CD4-positive, alpha-beta T cell treated with Interferon gamma for 1 hour (primary cell): ENCODE results near the gene PPEF1.
"Not testable (repeated sequence)": the region's sequence is repeated elsewhere in the genome, so short reads cannot be mapped to it uniquely, and the experiment has no call there.

Experiments
- DNase-seq: peaks from one replicate; pipeline ENCODE4 v3.0.0-alpha.2; 2020

Gene PPEF1

DNA sequence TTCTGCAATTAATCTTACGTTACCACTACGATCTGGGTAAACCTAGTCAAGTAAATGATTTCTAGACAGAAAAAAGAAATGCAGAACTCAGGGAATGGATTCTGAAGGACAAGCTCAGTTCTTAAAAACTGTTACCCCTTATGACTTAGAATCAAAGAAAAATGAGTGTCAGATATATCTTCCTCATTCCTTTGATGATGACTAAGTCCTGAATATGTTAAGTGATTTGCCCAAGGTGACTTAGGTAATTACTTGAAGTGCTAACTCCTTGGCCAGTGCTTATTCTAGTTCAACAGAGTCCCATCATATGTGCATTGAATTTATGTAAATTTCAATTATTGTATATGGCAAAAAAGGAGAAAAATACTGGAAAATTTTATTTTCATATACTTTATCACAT lies 92.5 kb downstream of the PPEF1 start:
- no peak for DNase-seq

GRCh38 chrX:18809641-18810040 lies 102.2 kb downstream of the PPEF1 start:
- no peak for DNase-seq

DNA sequence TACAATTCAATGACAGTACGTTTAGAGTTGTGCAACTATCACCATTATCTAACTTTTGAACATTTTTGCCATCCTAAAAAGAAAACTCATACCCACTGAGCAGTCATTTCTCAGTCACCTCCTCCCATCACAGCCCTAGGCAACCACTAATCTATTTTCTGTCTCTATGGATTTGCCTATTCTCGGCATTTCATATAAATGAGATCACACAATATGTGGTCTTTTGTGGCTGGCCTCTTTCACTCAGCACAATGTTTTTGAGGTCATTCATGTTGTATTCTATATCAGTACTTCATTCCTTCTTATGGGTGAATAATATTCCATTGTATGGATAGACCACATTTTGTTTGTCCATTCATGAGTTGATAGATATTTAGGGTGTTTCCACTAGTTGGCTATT lies 103.0 kb downstream of the PPEF1 start:
- DNase-seq: no peak

DNA sequence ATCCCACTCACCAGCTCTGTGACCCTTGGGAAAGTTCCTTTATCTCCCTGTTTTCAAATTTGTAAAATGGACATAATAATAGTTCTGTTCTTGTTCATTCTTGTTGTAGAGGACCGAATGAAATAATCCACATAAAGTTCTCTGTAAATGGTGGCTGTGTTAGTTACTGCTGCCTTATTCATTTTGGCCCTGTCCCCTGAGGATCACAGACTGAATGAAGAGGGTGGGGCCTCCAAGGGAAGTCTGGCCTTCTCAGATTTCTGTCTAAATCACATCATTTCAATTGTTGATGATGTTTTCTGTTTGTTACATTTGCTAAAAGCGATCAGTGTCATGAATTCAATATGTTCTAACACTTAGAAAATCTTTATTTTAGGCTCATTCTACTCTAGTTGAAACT lies 117.9 kb downstream of the PPEF1 start:
- DNase-seq: no peak

GRCh38 chrX:18828832-18829404 lies 121.5 kb downstream of the PPEF1 start:
- DNase-seq: no peak

DNA sequence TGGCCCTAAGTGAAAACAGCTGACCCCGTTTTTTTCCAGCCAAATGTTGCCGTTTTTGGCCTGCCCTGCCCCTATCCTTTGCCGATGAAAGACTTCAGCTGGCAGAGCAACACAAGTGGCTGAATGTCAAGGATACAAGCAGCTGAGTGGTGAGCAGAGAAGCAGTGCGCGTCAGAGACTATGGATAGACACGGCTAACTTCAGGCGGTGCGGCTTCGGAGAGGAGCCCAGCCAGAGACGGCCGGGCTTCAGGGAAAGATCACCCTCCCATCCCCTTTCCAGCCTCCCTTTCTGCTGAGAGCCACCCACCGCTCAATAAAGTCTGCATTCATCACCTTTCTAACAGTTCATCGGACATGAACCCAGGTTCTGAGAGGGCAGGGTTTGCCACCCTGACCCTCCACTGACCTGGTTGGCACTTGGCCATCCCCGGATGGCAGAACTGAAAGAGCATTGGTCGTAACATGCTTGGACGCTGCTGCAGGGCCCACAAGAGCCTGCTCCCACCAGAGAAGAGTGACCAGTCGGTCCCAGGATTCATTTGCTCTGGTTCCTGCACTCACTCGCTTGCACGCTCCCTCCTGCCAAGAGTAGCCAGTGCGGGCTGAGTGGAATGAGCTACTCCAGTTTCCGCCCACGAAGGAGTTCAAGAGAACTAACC lies 125.8 kb downstream of the PPEF1 start:
- DNase-seq: no peak

DNA sequence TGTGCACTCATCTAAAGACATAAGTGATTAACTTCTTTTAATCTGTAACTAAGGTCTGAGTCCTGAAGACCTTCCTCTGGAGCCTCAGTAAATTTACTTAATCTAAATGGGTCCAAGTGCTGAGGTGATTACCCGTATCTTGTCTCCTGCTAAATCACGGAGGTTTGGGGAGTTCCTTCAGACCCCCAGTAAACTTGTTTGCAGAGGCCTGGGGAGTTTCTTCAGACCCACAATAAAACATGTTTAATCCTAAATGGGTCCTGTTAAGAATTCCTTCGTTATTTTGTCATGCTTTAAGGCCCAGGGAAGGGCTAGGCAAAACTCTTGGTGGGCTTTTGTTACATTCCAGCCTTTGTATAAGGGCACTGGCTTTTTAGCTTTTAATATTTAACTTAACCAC lies 140.5 kb downstream of the PPEF1 start:
- DNase-seq: not testable (repeated sequence)

GRCh38 chrX:18855919-18856644 lies 148.6 kb downstream of the PPEF1 start:
- no peak for DNase-seq

GRCh38 chrX:18856645-18856997 lies 149.2 kb downstream of the PPEF1 start:
- no peak for DNase-seq

DNA sequence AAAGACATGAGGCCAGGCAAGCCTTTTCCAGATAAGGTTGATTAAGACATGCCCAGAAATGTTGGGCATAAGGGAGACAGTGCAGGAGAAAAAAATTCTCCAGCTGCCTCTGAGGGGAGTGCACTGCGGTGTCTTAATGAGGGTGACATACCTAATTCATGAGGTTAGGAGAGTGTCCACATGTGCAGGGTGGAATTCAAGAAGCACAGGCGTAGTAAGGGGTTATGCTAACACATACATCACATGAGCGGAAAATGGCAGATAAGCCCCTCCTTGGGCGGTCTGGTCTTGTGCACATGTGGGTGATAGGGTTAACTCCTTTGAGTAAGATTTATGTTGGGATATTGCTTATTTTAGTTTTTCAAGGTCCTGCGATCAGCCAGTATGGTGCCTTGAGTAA lies 154.1 kb downstream of the PPEF1 start:
- DNase-seq: no peak

DNA sequence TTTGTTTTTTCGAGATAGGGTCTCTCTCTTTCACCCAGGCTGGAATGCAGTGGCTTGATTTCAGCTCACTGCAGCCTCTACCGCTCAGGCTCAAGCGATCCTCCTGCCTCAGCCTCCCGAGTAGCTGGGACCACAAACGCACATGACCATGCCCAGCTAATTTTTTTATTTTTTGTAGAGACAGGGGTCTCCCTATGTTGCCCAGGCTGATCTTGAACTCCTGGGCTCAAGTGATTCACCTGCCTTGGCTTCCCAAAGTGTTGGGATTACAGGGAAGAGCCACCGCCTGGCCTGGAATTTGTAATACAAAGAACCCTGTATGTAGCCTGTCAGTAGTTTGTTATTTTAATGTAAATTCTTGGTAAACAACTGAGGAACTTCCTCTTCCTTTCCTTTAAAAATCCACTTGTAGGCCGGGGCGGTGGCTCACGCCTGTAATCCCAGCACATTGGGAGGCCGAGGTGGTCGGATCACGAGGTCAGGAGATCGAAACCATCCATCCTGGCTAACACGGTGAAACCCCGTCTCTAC lies 157.0 kb downstream of the PPEF1 start:
- no peak for DNase-seq

DNA sequence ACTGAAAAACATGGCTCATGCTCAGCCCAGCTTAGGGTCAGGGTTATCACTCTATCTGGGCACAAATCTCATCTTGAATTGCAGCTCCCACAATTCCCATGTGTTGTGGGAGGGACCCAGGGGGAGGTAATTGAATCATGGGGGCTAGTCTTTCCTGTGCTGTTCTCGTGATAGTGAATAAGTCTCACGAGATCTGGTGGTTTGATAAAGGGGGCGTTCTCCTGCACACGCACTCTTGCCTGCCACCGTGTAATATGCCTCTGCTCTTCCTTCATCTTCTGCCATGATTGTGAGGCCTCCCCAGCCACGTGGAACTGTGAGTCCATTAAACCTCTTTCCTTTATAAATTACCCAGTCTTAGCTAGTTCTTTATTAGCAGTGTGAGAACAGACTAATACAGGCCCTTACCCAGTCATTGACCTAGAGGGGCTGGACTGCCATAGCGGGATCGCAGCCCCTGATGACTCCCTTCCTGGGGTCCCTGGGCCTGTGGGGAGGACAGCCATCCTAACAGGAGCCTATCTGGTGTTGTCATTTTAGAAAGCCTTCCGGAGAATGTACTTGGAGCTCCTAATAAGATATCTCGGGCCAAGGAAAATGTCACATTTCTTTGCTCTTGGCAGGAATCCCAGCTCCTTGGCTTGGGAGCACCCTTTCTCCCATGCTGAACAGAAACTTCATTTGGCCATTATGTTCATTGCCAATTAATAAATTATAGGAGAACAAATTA lies 163.9 kb downstream of the PPEF1 start:
- DNase-seq: no peak

DNA sequence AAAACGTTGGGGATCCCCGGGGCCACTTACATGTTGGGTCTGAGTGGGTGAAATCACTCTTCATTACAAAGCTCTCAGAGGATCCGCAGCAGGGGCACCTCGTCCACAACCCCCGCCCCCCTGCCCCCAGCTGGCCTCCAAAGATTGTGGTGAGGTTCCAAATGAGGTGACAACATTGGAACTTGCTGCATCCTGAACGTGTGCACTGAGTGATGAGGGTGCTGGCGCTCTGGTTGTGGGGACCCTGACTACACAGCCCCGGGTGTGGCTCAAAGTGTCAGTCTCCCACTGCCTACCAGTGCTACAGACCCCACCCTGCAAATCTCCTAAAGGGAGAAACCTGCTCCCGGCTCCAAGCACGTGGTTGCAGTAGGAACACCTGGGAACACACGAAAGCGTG lies 164.5 kb downstream of the PPEF1 start:
- DNase-seq: no peak

- no peak for DNase-seq
These were observed 165.2 kb downstream of the PPEF1 start for GRCh38 chrX:18872621-18873020.

DNA sequence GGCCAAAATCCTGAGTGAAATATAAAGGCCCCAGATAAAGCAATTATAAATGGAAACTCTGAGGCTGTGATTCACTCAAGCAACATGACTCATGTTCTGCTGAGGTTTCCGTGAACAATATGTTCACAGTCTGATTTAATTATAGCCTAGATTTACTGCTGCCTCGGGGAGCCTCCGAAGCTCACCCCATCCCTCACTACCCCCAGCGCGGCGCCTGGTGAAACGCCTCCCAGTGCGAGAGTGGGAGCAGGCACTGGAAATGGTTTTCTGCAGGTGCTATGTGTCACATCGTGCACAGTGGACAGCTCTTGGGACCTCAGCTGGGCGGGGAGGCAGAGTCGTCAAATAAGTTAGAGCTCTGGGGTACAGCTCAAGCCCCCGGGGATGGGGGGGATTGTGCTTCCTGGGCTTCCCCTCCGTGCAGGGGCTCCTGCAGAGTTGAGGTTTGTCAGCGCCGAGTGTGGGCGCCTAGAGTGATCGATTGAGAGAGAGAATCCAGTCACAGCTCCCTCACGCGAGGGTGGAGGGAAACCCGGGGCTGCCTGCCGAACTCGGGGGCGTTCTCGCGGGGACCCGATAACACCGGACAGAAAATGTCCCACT lies 165.8 kb downstream of the PPEF1 start:
- no peak for DNase-seq

DNA sequence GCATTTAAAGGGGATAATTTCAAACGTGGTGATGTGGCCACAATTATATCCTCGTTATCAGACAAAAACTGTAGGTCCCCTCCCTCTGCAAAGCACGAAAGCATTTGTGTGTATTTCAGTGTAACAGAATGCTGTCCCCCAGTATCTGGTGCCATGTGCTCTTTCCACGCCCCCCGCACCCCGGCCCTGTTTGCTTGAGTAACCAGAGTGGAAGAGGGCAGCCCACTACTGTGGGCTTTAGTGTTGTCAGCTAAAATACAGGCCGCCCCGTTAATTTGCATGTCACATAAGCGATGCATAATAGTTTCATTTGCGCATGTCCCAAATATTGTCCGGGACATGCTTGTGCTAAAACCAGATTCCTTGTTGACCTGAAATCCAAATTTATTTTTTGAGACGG lies 166.4 kb downstream of the PPEF1 start:
- DNase-seq: no peak

- DNase-seq: no peak
These were observed 167.3 kb downstream of the PPEF1 start for GRCh38 chrX:18874560-18875255.

DNA sequence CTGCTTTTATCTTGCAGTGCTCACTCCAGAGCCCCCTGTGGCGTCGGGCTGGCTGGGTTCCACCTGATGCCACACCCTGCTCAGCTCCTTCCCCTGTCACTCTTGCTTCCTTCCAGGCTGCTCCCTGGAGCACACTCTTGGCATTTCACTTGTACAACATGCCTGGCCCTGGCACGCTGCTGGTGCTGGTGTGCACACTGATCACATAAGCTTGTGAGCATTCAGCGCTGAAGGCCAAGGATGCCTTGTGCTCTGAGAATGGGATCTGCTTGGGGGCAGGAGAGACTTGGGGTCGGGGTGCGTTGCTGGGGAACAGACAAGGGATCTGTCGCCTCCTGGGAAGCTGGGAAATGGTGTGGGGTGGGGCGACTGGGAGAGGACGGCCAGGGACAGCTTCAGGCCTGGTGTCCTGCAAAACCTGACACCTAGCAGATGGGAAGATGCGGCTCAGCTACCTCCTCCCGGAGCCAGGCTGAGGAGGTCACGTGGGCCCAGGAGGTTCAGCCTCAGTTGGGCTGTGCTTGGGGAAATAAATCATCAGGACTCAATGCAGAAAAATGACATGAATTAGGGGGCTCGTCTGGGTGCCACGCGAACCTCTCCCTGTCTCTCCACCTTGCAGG lies 167.9 kb downstream of the PPEF1 start:
- DNase-seq: no peak

DNA sequence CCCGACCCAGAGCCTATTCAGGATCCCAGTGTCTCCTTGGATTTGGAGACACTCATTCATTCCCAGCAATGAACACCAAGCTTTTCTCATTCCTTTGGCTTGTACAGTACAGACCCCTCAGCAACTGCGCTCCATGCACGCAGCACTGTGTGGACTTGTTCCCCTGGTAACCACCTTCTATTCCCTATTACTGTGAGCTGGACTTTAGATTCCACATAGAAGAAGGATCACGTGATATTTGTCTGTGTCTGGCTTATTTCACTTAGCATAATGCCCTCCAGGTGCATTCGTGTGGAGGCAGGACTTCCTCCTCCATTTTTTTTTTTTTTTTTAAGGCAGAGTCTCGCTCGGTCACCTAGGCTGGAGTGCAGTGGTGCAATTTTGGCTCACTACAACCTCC lies 170.0 kb downstream of the PPEF1 start:
- DNase-seq: no peak
